ENCODE results near the gene ABHD15. TPM values are rescaled to one million over a fixed set of nuclear protein-coding genes. Genes with fewer than 3 reads are reported as not detected.

The ABHD15 gene
- total RNA-seq, 1 experiment from 2014 or later = 12.9 TPM

DNA sequence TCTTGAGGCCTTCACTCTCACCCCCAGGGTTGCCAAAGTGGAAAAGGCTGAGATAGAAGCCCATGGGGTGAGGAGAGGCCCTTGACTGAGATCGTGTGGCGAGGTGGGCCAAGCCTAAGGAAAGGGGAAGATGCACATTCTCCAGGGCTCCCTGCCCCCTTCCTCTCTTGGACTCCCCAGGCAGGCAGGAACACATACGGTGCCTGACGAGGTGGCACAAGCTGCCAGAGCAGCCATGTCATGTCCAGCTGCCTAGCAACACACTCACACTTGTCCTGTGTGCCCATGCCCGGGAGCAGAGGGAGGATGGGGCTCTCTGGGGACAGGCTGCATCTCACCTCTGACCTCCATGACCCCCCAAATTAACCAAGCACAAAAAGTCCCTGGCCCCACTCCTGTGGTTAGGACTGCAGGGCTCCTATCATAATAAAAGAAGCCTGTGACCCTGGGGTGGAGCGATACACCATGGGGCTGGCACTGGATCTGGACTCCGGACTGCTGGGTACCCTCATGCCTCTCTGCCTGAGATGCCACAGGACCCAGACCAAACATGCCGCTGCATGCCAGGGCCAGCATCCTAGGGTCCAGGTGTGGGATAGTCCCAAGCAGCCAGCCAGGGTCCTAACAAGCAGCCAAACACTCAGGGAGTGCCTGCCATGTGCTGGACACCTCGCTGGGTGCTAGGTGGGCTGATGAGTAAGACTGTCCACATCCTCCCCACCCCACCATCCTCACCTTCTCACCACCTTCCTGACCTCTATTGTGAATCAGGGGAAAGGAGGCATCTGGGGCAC is 20.0 kb upstream of the ABHD15 start:
- Histone ChIP-seq H3K27me3 (ENCODE audit: insufficient read depth, low read depth) (no peaks in the 10 kb centered on the region), H3K4me1 (replicated peaks; ENCODE audit: insufficient read depth) (peaks cover 24% of the 10 kb centered on the region), H2AFZ (no peak overlapping the region), H3K9me3 (ENCODE audit: insufficient read depth, low read depth) (no peaks in the 10 kb centered on the region), H3K36me3 (ENCODE audit: low read depth) (no peaks in the 10 kb centered on the region), H3K79me2 (ENCODE audit: low read depth) (peaks cover 48% of the 10 kb centered on the region), H3K4me3 (no peak overlapping the region), H3F3A (ENCODE audit: insufficient read depth, low read depth) (peaks cover 20% of the 10 kb centered on the region; the same call in 1 of the 2 replicates), H3K4me2 (peak overlapping the region; percentile 86), H4K20me1 (ENCODE audit: insufficient read depth) (peaks cover 14% of the 10 kb centered on the region), H3K27ac (no peak overlapping the region), H3K9me2 (ENCODE audit: insufficient read depth) (no peaks in the 10 kb centered on the region)
- DNase-seq = peak in 1 of 2 experiments; percentile 28
- CTCF ChIA-PET = no interaction called here
- TF ChIP-seq EZH2 (IDR thresholded peaks at IDR 0.05; ENCODE audit: low read depth) = no peak
- TF ChIP-seq, protein P1, sequence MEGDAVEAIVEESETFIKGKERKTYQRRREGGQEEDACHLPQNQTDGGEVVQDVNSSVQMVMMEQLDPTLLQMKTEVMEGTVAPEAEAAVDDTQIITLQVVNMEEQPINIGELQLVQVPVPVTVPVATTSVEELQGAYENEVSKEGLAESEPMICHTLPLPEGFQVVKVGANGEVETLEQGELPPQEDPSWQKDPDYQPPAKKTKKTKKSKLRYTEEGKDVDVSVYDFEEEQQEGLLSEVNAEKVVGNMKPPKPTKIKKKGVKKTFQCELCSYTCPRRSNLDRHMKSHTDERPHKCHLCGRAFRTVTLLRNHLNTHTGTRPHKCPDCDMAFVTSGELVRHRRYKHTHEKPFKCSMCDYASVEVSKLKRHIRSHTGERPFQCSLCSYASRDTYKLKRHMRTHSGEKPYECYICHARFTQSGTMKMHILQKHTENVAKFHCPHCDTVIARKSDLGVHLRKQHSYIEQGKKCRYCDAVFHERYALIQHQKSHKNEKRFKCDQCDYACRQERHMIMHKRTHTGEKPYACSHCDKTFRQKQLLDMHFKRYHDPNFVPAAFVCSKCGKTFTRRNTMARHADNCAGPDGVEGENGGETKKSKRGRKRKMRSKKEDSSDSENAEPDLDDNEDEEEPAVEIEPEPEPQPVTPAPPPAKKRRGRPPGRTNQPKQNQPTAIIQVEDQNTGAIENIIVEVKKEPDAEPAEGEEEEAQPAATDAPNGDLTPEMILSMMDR (conservative IDR thresholded peaks at IDR 0.05) = no peak
- intact Hi-C loops (cut with micrococcal nuclease; ENCODE audit: unreplicated experiment) = no loop called here
- no TSS peak for BruUV-seq (replicated peaks)
- POLR2A ChIA-PET (ENCODE audit: unreplicated experiment) = no interaction called here

DNA sequence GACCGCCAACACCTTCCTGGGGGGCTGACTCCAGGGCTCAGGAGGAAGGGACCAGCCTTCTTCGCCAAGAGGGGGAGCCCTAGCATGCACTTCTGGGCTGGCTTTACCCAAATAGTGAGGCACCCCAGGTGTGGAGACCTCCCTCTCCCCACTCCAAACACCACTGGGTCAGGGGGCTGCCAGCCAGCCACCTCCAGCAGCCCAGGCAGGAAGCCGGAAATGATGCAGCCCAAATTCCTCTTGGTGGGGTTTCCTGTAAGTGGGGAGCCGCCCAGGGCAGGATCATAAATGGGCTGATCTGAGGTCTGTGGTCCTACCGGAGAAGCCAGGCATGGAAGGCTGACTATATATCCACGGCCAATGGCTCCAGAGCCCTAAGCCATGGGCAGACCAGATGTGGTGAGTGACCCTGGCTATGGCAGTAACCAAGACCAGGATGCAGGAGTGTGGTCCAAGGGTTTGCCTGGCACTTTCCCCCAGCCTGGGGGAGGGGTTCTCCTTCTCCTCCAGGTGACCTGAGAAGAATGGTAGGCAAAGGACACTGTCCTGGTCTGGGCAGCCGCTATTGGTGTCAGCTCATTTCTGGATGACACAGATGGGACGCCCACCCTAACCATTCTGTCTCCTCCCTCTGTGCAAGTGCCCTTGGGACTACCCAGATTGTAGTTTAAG is 18.4 kb upstream of the ABHD15 start:
- ChIA-PET CTCF (interaction anchor here (0.6 kb wide), 1 partner anchor 54 kb away, joined by 3 read pairs; no protein-coding TSS in a partner anchor), POLR2A (ENCODE audit: unreplicated experiment) (interaction anchor here (0.6 kb wide), 1 partner anchor 319 kb away, joined by 5 read pairs; no protein-coding TSS in a partner anchor)
- Histone ChIP-seq H3F3A (ENCODE audit: insufficient read depth, low read depth) (peaks cover 5% of the 10 kb centered on the region; the same call in 1 of the 2 replicates), H4K20me1 (ENCODE audit: insufficient read depth) (peaks cover 14% of the 10 kb centered on the region), H3K9me3 (ENCODE audit: insufficient read depth, low read depth) (no peaks in the 10 kb centered on the region), H3K4me1 (replicated peaks; ENCODE audit: insufficient read depth) (peaks cover 19% of the 10 kb centered on the region), H3K4me2 (no peak overlapping the region), H3K27me3 (ENCODE audit: insufficient read depth, low read depth) (no peaks in the 10 kb centered on the region), H3K36me3 (ENCODE audit: low read depth) (no peaks in the 10 kb centered on the region), H3K79me2 (ENCODE audit: low read depth) (peaks cover 48% of the 10 kb centered on the region), H3K27ac (no peak overlapping the region), H2AFZ (no peak overlapping the region), H3K4me3 (no peak overlapping the region), H3K9me2 (ENCODE audit: insufficient read depth) (no peaks in the 10 kb centered on the region)
- BruUV-seq (replicated peaks) = no TSS peak
- peak in 1 of 2 experiments; percentile 26 for DNase-seq
- TF ChIP-seq, protein P1 (conservative IDR thresholded peaks at IDR 0.05) = no peak; the same call in 1 of the 2 replicates
- no peak for TF ChIP-seq EZH2 (IDR thresholded peaks at IDR 0.05; ENCODE audit: low read depth)
- intact Hi-C loops (cut with micrococcal nuclease; ENCODE audit: unreplicated experiment) = no loop called here

DNA sequence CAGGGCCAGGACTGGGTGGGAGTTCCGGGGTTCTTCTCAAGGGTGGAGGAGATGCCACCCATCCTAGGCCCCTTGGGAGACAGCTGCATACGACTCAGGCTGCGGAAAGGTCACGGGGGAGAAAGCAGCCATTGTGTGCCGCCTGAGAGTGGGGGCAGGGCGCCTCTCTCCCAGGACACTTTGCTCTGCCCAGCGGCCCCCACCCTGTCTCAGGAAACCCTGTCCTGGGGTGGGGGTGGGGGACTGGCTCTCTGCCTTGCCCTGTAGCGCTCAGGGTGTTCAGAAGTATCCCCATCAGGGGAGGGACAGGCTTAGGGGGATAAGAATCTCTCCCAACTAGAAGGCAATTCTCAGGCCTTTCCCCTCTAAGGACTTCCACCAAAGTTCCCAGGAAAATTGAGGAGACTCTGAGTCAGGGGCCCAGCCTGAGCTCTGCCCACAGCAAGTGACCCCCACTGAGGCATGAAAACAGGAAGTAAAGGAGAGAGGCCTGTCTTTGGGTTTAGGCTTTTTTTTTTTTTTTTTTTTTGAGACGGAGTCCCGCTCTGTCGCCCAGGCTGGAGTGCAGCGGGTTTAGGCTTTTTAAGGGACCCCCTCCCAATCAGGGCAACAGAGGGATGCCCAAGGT is 17.7 kb upstream of the ABHD15 start:
- Histone ChIP-seq H3K9me3 (ENCODE audit: insufficient read depth, low read depth) (no peaks in the 10 kb centered on the region), H3K4me3 (no peak overlapping the region), H4K20me1 (ENCODE audit: insufficient read depth) (peaks cover 14% of the 10 kb centered on the region), H3K27ac (no peak overlapping the region), H3K79me2 (ENCODE audit: low read depth) (peaks cover 48% of the 10 kb centered on the region), H3K27me3 (ENCODE audit: insufficient read depth, low read depth) (no peaks in the 10 kb centered on the region), H3K9me2 (ENCODE audit: insufficient read depth) (no peaks in the 10 kb centered on the region), H3K4me1 (replicated peaks; ENCODE audit: insufficient read depth) (peaks cover 13% of the 10 kb centered on the region; the same call in 1 of the 2 replicates), H2AFZ (no peak overlapping the region), H3K4me2 (no peak overlapping the region), H3K36me3 (ENCODE audit: low read depth) (no peaks in the 10 kb centered on the region), H3F3A (ENCODE audit: insufficient read depth, low read depth) (no peaks in the 10 kb centered on the region)
- POLR2A ChIA-PET (ENCODE audit: unreplicated experiment) = no interaction called here
- CTCF ChIA-PET = no interaction called here
- no TSS peak for BruUV-seq (replicated peaks)
- DNase-seq = peak in 1 of 2 experiments; percentile 3
- intact Hi-C loops (cut with micrococcal nuclease; ENCODE audit: unreplicated experiment) = no loop called here
- TF ChIP-seq, protein P1 (conservative IDR thresholded peaks at IDR 0.05) = no peak
- no peak for TF ChIP-seq EZH2 (IDR thresholded peaks at IDR 0.05; ENCODE audit: low read depth)

Measured in PC-9 (cell line).